HCT116 (cell line): ENCODE data around the gene BMP2K. TPM values are rescaled to one million over a fixed set of nuclear protein-coding genes. Genes with fewer than 3 reads are reported as not detected.

Experiments used
- ATAC-seq: fragments of 200-7000 bp; cut with Tn5 transposase; 2 replicates; pipeline ENCODE4 v1.9.1; 2020; ENCODE audit warnings: mild to moderate bottlenecking, moderate library complexity
- BruUV-seq: library from RNA; stranded (reverse); fragments of 400-500 nt; replicated peaks from 2 replicates; lab custom pipeline; 2021; lab: Mats Ljungman, UMichigan
- CTCF ChIA-PET: fragments of 300-600 bp; sonication (Branson Sonifier 250); formaldehyde crosslinking; loops from one replicate; lab custom pipeline; 2021; ENCODE audit warnings: antibody characterized with exemption; lab: Charles Lee
- POLR2A ChIA-PET: fragments of 300-600, 350-600 bp; sonication (Branson Sonifier 250); formaldehyde crosslinking; loops from one replicate; lab custom pipeline; 2021; ENCODE audit warnings: antibody characterized with exemption; lab: Charles Lee
- RAD21 ChIA-PET, 2 experiments: fragments of 300-600 bp; sonication (Branson Sonifier 250); formaldehyde crosslinking; loops; one replicate each; lab custom pipeline; 2023; ENCODE audit warnings: low total read pairs in 2 of 2; ENCODE audit not compliant: uncharacterized antibody in 2 of 2, unreplicated experiment in 2 of 2, low non-redundant PET in 1 of 2; lab: Charles Lee
- DNase-seq: peaks from one replicate; pipeline ENCODE4 v3.0.0-alpha.2; 2010; ENCODE audit warnings: low read depth, low spot score
- H2AFZ ChIP-seq: fragments of 200-600 bp; shearing (Covaris generic), sonication (generic); 2 replicates; pipeline ENCODE4 v1.6.1; 2017; ENCODE audit warnings: low read depth, mixed run types, mixed read lengths, antibody characterized with exemption, low read length; ENCODE audit not compliant: poor library complexity, severe bottlenecking
- H3K27ac ChIP-seq: 2 replicates; pipeline ENCODE4 v1.5.1; 2012; ENCODE audit warnings: low read depth, low read length
- H3K27me3 ChIP-seq: fragments of 200-600 bp; sonication (generic); 2 replicates; pipeline ENCODE4 v1.6.1; 2016; ENCODE audit warnings: mixed run types, low read length, mixed read lengths; ENCODE audit not compliant: insufficient read depth
- H3K36me3 ChIP-seq, 2 experiments: fragments of 200-500 bp in 1 of 2; fragments of 200-600 bp in 1 of 2; sonication (Bioruptor generic) in 1 of 2; sonication (generic) in 1 of 2; 2 replicates each; pipeline versions ENCODE4 v1.5.1 to v1.6.1; 2014 to 2016; ENCODE audit warnings: low read length in 2 of 2, inconsistent platforms in 1 of 2, mixed read lengths in 1 of 2, mixed run types in 1 of 2; ENCODE audit not compliant: insufficient read depth in 2 of 2, control insufficient read depth in 1 of 2
- H3K4me1 ChIP-seq, 2 experiments: fragments of 200-600 bp in 1 of 2; sonication (generic) in 1 of 2; 2 replicates each; pipeline versions ENCODE4 v1.5.1 to v1.6.1; 2012 to 2017; ENCODE audit warnings: low read length in 2 of 2, inconsistent platforms in 1 of 2, mild to moderate bottlenecking in 1 of 2, mixed read lengths in 1 of 2, mixed run types in 1 of 2, moderate library complexity in 1 of 2; ENCODE audit not compliant: insufficient read depth in 2 of 2, control insufficient read depth in 1 of 2
- H3K4me2 ChIP-seq: fragments of 200-600 bp; sonication (generic); 2 replicates; pipeline ENCODE4 v1.6.1; 2017; ENCODE audit warnings: mixed run types, low read length, mixed read lengths
- H3K4me3 ChIP-seq, 2 experiments: fragments of 200-600 bp in 1 of 2; sonication (generic) in 1 of 2; replicated peaks in 1 of 2; 2 replicates each; pipeline ENCODE4 v1.5.1; 2011 to 2016; ENCODE audit warnings: low read length in 2 of 2, control low read depth in 1 of 2, low read depth in 1 of 2, mild to moderate bottlenecking in 1 of 2, mixed read lengths in 1 of 2, mixed run types in 1 of 2
- H3K79me2 ChIP-seq: fragments of 200-600 bp; sonication (generic); 2 replicates; pipeline ENCODE4 v1.6.1; 2017; ENCODE audit warnings: mild to moderate bottlenecking, mixed run types, low read length, moderate library complexity, mixed read lengths; ENCODE audit not compliant: insufficient read depth
- H3K9ac ChIP-seq: fragments of 200-600 bp; sonication (generic); 2 replicates; pipeline ENCODE4 v1.6.1; 2016; ENCODE audit warnings: low read length, mixed read lengths
- H3K9me2 ChIP-seq: fragments of 200-600 bp; sonication (generic), shearing (Covaris generic); 2 replicates; pipeline ENCODE4 v1.6.1; 2017; ENCODE audit warnings: mixed run types, mild to moderate bottlenecking, moderate library complexity; ENCODE audit not compliant: insufficient read depth
- H3K9me3 ChIP-seq, 2 experiments: fragments of 200-500 bp in 1 of 2; fragments of 200-600 bp in 1 of 2; sonication (Bioruptor generic) in 1 of 2; sonication (generic) in 1 of 2; 2 replicates each; pipeline ENCODE4 v1.6.1; 2014 to 2017; ENCODE audit warnings: low read length in 2 of 2, mixed read lengths in 2 of 2, inconsistent platforms in 1 of 2, low read depth in 1 of 2, mild to moderate bottlenecking in 1 of 2, mixed run types in 1 of 2, moderate library complexity in 1 of 2; ENCODE audit not compliant: control insufficient read depth in 1 of 2, insufficient read depth in 1 of 2
- H4K20me1 ChIP-seq: fragments of 200-600 bp; sonication (generic), shearing (Covaris generic); 2 replicates; pipeline ENCODE4 v1.6.1; 2017; ENCODE audit warnings: mixed run types, mild to moderate bottlenecking, moderate library complexity; ENCODE audit not compliant: insufficient read depth
- CBX3 ChIP-seq: IDR thresholded peaks from 2 replicates; pipeline ENCODE4 v1.6.1; 2012; ENCODE audit warnings: low read depth
- FOSL1 ChIP-seq: IDR thresholded peaks from 2 replicates; pipeline ENCODE4 v1.6.1; 2012; ENCODE audit warnings: low read depth
- POLR2AphosphoS5 ChIP-seq: IDR thresholded peaks from 2 replicates; pipeline ENCODE4 v1.6.1; 2011; ENCODE audit warnings: mild to moderate bottlenecking, low read depth, low read length, moderate library complexity
- SP1 ChIP-seq: IDR thresholded peaks from 2 replicates; pipeline ENCODE4 v1.6.1; 2012; ENCODE audit warnings: low read depth
- ZNF274 ChIP-seq: fragments of 200-500 bp; sonication (Bioruptor generic); IDR thresholded peaks from 2 replicates; pipeline ENCODE4 v1.6.1; 2014; ENCODE audit warnings: mild to moderate bottlenecking, low read depth, low read length, inconsistent platforms
- intact Hi-C: fragments of 100-400 bp; cut with micrococcal nuclease; formaldehyde crosslinking; loops from 2 replicates; pipeline ENCODE4 v1.10.0; 2022
- total RNA-seq: library from RNA; stranded (reverse); gene quantifications from one replicate; pipeline ENCODE4 v1.2.1, GENCODE V29; 2021; ENCODE audit not compliant: unreplicated experiment
- TF ChIP-seq, protein P1 (sequence below), 3 experiments: fragments of 200-600 bp in 1 of 3; sonication (generic) in 1 of 3; IDR thresholded peaks in 2 of 3; conservative IDR thresholded peaks in 1 of 3; 2 replicates each; pipeline ENCODE4 v1.5.1; 2012 to 2017; ENCODE audit warnings: low read depth in 2 of 3, low read length in 2 of 3, antibody characterized with exemption in 1 of 3, borderline replicate concordance in 1 of 3, control low read depth in 1 of 3, mild to moderate bottlenecking in 1 of 3, mixed read lengths in 1 of 3, mixed run types in 1 of 3, moderate library complexity in 1 of 3; ENCODE audit not compliant: insufficient read depth in 1 of 3
- TF ChIP-seq, protein P2 (sequence below): IDR thresholded peaks from 2 replicates; pipeline ENCODE4 v1.6.1; 2012; ENCODE audit warnings: low read depth
- TF ChIP-seq, protein P3 (sequence below): IDR thresholded peaks from 2 replicates; pipeline ENCODE4 v1.6.1; 2012

Gene BMP2K
- total RNA-seq, 1 experiment from 2014 or later: 27.7 TPM

DNA sequence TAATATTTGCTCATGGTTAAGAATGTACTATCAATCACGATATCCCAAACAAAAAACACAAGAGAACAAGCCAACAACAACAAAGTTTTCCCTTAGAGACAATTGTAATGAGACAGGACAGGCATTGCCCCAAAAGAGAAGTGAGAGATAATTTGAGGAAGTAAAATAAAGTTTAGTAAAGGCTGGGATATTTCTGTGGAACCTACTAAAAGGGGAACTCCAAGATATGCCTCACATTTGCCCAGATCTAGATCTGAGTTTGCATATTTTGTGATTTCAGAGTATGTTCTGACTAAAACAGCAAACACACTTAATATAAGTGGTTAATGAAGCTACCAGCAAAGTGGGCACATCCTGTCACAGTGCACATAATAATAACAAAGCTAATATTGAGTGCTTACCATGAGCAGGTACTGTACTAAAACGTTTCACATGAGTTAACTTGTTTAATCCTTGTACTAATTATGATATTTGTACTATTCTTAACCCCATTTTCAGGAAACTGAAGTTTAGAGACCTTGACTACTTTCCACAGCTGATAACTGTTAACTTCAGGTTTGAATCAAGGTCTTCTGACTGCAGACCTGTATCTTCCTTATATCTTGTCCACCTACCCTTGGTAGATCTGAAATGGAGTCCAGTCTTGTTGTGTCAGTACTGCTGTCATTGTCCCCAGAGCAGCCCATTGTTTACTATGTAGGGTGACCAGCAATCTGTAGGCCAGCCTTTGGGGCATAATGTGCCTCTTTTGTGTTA is 26.0 kb upstream of the BMP2K start:
- Histone ChIP-seq H3K9me2 (no peaks in the 10 kb centered on the region), H3K27me3 (no peaks in the 10 kb centered on the region), H3K9me3 (no peaks in the 10 kb centered on the region), H3K4me2 (no peak overlapping the region), H3K79me2 (no peaks in the 10 kb centered on the region), H3K4me1 (no peaks in the 10 kb centered on the region), H3K4me3 (no peak overlapping the region), H3K27ac (no peak overlapping the region), H3K9ac (no peak overlapping the region), H2AFZ (no peak overlapping the region), H3K36me3 (no peaks in the 10 kb centered on the region), H4K20me1 (no peaks in the 10 kb centered on the region)
- ChIA-PET RAD21 (no interaction called here), CTCF (no interaction called here), POLR2A (no interaction called here)
- BruUV-seq: no TSS peak
- DNase-seq: no peak
- ATAC-seq: no peak
- TF ChIP-seq POLR2AphosphoS5 (no peak), SP1 (no peak), FOSL1 (no peak), CBX3 (no peak), ZNF274 (no peak)
- TF ChIP-seq, protein P1, sequence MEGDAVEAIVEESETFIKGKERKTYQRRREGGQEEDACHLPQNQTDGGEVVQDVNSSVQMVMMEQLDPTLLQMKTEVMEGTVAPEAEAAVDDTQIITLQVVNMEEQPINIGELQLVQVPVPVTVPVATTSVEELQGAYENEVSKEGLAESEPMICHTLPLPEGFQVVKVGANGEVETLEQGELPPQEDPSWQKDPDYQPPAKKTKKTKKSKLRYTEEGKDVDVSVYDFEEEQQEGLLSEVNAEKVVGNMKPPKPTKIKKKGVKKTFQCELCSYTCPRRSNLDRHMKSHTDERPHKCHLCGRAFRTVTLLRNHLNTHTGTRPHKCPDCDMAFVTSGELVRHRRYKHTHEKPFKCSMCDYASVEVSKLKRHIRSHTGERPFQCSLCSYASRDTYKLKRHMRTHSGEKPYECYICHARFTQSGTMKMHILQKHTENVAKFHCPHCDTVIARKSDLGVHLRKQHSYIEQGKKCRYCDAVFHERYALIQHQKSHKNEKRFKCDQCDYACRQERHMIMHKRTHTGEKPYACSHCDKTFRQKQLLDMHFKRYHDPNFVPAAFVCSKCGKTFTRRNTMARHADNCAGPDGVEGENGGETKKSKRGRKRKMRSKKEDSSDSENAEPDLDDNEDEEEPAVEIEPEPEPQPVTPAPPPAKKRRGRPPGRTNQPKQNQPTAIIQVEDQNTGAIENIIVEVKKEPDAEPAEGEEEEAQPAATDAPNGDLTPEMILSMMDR (IDR thresholded peaks at IDR 0.05 in 2 of 3, conservative IDR thresholded peaks at IDR 0.05 in 1 of 3; ENCODE audit: borderline replicate concordance in 1 of 3, insufficient read depth in 1 of 3, low read depth in 2 of 3, low read length in 2 of 3): no peak
- TF ChIP-seq, protein P2, sequence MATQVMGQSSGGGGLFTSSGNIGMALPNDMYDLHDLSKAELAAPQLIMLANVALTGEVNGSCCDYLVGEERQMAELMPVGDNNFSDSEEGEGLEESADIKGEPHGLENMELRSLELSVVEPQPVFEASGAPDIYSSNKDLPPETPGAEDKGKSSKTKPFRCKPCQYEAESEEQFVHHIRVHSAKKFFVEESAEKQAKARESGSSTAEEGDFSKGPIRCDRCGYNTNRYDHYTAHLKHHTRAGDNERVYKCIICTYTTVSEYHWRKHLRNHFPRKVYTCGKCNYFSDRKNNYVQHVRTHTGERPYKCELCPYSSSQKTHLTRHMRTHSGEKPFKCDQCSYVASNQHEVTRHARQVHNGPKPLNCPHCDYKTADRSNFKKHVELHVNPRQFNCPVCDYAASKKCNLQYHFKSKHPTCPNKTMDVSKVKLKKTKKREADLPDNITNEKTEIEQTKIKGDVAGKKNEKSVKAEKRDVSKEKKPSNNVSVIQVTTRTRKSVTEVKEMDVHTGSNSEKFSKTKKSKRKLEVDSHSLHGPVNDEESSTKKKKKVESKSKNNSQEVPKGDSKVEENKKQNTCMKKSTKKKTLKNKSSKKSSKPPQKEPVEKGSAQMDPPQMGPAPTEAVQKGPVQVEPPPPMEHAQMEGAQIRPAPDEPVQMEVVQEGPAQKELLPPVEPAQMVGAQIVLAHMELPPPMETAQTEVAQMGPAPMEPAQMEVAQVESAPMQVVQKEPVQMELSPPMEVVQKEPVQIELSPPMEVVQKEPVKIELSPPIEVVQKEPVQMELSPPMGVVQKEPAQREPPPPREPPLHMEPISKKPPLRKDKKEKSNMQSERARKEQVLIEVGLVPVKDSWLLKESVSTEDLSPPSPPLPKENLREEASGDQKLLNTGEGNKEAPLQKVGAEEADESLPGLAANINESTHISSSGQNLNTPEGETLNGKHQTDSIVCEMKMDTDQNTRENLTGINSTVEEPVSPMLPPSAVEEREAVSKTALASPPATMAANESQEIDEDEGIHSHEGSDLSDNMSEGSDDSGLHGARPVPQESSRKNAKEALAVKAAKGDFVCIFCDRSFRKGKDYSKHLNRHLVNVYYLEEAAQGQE: no peak
- TF ChIP-seq, protein P3, sequence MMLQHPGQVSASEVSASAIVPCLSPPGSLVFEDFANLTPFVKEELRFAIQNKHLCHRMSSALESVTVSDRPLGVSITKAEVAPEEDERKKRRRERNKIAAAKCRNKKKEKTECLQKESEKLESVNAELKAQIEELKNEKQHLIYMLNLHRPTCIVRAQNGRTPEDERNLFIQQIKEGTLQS: no peak
- intact Hi-C loops: no loop called here
